HL-60/S4 treated with retinoic acid at 250 ng/mL for 4 days and 3 days (cell line): ENCODE measurements around the gene ZNF185.

Experiments used
- in situ Hi-C: fragments of 300-500 bp; cut with MboI; formaldehyde crosslinking; loops from 2 replicates; pipeline ENCODE4 v1.7.0; 2022; ENCODE audit warnings: low sequenced_read_pairs

The ZNF185 gene

DNA sequence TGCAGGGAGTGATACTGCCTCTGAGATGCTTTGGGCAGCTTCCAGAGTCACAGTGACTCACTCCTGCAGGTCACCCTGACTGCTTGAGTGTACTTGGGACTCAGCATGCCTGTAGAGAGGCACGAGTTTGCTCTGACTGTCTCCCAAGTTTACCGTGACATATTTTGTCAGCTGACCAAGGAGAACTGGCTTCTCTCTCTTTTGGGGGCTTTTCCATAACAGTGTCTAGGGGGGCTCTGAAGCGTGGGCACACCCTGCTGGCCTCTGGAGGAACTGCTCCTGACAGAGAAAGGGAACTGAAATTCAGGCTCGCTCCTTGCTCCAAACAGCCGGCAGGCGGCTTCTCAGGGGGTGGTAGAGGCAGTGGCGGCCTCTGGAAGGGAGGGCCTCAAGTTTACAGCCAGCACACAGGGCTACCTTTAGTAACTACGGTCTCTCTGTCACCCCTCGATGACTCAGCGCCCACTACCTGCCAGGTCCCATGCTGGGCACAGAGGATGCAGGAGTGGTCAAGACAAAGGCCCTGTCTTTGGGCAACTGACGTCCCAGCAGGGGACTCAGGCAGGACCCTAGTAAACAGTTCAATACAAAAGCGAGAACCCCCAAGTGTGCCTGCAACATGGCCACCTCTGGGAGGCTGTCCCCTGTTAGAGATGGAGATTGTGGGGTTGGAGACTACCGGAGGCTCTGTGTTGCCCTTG, 17.8 kb downstream of the ZNF185 start:
- in situ Hi-C loops: no loop called here

DNA sequence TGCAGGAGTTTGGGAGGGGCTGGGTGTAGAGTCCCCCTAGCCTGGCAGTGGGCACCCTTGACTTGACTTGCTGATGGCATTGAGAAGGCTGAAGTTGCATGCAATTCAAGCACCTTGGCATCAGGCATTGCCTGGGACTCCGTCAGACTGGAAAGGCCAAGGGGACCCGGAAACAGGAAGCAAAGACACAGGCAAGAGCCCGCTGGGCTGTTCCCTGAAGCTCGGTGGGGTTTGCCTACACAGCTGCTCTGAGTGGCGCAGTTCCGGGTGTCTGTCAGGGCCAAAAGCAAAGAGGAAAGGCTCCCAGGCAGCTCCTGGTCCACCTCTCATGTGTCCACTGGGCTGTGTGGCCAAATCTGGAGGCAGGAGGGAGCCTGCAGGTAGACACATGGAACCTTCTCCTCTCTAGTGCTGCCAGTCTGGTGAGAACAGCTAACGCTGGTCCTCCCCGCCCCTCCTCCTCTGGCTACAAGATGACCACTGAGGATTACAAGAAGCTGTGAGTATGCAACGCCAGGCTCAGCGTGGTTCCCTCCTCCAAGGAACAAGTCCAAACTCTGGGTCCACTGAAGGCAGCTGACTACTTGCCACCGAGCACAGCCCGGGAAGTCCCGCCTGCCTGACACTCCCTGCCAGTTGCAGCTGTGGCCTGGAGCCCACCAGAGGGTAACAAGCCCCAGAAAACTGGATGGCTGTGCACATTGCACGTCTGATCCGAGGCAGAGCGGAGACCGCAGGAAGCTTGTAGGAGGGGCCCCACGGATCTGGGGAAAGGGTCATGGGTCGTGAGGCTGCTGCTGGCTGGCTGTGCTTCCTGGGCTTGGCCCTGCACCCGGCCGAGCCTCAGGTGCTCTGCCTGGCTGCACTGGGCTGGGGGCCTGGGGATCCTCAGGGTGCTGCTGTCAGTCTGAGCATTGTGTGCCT, 20.1 kb downstream of the ZNF185 start:
- in situ Hi-C loops: no loop called here

DNA sequence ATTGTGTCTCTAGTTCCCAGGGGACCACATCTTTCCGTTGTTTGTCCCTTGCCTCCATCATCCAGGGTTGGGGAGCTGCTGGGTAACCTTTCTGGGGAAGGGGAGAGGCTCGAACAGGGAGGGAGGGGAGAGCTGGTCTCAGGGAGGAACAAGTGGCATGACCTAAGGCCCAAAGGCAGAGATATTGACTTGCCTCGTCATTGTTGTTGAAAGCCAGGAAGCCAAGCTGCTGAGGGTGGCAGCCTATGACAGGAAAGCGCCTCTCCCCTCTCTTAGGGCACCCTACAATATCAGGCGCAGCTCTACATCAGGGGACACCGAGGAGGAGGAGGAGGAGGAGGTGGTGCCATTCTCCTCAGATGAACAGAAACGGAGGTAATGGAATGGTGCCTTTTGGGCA, 20.8 kb downstream of the ZNF185 start:
- in situ Hi-C loops: no loop called here

DNA sequence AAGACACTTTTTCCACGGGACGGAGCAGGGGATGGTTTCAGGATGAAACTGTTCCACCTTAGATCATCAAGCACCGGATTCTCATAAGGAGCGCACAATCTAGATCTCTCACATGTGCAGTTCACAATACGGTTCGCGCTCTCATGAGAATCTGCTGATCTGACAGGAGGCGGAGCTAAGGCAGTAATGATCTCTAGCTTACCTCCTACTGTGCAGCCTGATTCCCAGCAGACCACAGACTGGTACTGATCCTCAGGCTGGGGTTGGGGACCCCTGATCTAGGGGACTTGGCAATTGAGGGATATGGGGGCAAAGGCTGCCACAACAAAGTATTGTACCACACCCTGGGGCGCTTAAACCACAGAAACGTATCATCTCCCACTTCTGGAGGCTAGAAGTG, 25.7 kb downstream of the ZNF185 start:
- in situ Hi-C loops: no loop called here

DNA sequence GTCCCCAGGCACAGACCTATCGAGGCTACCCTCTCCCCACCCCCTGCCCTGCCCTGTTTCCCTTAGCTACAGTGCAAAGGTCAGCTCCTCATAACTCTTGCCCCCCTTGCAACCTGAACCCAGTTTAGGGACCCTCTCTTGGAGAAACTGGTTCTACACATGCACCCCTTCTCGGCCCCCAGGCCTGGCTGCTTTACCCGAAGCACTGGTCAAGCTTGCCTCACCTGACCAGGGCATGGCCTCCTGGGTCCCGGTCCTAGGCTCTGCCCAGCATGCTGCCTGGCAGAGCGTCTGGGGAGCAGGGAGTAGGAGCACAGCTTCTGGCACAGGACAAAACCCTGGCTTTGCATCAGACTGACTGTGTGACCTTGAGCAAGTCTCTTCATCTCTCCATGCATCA, 28.0 kb downstream of the ZNF185 start:
- in situ Hi-C loops: no loop called here

DNA sequence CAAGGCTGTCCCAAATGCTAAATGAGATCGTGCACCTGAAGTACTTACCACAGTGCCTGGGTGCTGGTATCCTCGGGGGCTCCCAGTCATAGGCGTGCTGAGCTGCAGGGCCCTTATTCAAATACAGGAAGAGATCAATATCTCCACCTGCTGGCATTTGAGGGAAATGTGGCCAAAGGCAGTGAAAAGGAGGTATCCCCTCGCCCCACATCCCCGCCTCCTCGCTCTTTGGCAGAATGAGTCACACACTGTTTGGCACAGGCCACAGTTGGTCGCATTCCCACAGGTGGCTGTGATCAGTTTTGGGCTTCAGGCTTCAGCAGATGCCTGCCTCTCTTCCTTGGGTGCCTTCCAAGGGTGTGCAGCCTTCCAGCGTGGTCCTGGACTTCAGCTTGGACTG, 28.4 kb downstream of the ZNF185 start:
- in situ Hi-C loops: no loop called here

DNA sequence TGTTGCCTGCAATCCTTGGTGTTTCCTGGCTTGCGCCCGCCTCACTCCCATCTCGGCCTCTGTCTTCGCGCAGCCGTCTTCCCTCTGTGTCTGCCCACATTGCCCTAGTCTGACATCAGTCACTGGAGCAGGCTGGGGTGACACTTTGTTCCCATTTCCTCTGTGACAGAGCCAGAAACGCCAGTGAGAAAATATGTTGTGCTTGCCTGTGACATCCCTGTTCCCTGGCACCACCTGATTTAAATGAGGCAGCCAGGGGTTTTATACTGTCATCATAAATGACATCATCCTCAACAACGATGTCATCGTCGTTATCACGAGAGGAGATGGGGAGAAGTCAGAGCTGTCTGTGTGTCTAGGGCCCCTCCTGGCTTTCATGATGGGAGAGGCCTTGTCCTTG, 29.1 kb downstream of the ZNF185 start:
- in situ Hi-C loops: no loop called here

DNA sequence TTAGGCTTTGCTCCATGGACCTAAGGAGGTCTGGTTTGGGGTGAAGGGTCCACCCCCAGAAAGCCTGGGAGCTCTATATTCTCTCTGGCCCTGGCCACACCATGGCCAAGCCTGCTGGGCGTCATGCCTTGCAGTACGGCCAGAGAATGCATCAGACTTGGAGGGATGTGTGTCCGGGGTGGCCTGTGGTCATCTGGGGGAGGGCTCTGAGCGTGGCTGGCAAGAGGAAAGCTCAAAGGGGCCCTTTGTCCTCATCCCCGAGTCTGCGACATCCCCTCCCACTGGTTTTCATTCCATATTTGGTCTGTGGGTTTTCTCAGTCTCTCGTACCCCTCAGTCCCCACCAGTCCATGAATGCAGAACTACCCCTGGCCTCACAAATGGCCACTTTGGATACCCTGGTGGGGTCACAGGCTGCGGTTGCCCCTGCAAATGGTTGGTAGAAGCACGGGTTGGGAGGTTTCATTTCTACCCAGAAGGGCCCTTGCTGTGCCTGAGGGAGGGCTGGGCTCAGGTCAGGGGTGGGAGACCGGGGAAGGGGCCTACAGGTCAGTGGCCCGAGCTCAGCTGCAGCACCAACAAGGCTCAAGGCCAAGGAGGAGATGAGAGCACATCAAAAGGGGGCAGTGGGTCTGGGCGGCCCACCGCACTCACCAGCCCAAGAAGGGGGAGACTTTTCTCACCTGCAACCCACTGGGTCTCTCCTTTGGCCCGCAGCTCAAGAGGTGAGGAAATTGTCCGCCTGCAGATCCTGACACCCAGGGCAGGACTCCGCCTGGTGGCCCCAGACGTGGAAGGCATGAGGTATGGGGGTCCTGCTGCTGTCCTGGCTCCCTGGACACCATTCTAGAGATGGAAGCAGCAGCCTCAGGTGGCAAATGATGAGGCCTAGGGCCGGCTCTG, 30.2 kb downstream of the ZNF185 start:
- in situ Hi-C loops: no loop called here

DNA sequence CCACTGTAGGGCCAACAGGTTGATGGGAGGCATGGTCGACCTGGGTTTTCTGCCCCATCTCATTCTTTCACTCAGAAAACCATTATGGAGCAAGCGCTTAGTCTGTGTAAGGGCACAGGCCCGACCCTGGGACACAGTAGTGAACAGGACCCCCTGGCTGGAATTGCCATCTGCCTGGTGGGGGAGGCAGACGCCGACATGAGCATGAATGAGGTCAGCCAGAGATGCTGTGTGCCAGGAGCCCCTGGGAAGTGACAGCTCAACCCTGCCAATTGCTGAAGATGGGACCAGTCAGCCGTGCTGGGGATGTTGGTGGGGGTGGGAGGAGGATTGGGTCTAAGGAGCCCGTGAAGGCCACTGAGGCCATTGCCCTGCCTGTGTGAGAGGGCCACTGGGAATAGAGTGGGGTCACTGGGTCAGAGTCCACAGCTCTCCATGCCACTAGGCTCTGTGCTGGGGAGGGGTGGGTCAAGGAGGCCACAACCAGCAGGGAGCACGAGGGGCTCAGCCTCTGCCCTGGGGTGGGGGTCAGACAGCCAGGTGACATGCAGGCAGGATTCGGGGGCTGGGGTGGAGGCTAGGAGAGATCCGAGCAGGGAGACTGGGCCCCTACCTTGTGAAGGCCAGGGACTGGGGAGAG, 31.0 kb downstream of the ZNF185 start:
- in situ Hi-C loops: no loop called here

DNA sequence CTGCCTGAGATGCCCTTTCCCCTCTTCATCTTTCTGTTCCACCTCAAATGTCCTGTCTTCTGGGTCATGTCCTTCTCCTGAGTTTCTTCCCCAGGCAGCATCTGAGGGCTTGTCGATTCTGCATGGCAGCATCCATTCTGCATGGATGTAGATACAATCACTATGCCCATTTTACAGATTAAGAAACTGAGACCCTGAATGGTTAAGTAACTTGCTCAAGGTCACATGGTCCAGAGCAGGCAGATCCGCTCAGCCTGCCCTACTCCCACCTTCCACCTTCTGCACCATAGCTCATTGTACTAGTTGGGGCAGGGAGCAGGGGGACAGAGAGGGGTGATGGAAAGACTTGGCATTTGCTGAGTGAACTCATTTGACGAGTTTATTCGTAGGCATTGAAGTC, 32.0 kb downstream of the ZNF185 start:
- in situ Hi-C loops: no loop called here

DNA sequence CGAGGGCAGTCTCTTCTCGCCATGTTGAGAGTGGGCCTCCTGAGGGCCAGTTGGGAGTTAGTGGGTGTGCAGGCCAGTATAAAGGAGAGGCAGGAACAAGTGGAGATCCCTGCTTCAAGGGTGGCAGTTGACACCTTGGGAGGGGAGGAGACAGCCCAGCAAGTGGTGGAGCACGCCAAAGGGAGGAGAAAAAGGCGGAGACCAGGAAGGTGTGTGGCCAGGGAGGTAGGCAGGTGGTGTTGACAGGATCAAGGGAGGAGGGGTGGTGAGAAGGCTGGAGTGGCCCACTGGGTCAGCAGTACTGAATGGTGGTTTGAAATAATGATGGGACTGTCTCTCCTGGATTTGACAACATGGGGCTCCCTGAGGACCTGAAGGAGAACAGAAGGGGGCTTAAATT, 32.6 kb downstream of the ZNF185 start:
- in situ Hi-C loops: no loop called here

DNA sequence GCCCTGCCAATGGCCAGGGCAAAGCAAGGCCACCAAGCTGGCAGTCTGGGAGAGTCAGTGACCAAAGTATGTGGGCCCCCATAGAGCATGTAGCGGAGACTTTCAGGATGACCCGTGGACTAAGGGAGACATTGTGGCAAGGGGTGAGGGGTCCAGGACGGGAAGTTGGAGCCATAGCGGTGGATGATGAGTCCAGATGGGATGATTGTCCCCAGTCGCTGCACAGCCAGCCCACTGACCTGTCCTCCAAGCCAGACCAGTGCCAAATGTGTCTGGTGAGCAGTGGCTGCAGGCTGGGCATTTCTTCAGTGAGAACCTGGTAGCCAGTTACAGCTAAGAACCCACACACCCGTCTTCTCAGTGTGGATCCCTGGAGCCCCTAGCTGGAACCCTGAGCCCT, 34.3 kb downstream of the ZNF185 start:
- in situ Hi-C loops: no loop called here

DNA sequence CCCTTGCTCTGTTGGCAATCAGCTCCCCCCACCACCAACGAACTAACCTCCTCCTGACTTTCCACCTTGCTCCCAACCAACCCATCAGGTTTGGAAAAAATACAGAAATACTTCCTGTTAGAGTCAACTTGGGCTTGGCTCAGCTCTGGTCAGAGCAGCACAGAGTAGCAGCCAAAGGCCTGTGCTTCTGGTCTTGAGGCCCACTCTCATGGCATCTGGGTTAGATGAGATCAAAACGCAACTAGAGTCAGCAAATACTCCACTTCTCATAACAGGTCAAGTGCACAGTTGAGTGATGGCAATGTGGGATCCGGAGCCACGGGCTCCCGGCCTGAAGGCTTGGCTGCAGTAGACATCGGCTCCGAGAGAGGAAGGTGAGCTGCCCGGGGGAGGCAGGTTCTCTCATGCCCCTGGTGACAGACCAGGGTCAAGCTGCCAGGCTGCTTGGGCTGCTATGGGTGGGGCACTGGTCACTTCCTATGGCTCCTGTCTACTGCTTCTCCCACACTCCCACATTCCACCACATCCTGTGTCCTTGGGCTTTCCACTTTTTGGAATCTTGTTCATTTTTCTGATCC, 34.8 kb downstream of the ZNF185 start:
- in situ Hi-C loops: no loop called here

DNA sequence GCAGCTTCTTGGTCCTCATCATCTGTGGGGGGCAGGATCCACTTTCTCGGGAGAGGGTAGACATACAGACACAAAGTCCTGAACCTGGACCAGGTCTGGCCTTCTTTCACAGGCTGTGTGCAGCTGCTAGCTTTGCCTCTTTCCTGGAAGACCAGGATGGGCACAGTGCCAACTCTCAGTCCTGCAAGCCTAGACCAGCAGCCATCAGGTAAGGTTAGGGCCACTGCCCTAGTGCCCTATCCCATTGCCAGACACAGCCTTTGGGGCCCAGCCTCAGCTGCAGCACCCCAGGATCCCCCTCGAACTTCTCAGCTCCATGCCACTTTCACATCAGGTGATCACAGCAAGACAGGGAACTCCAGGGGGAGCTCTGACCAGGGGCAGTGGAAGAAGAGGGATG, 38.4 kb downstream of the ZNF185 start:
- in situ Hi-C loops: no loop called here

DNA sequence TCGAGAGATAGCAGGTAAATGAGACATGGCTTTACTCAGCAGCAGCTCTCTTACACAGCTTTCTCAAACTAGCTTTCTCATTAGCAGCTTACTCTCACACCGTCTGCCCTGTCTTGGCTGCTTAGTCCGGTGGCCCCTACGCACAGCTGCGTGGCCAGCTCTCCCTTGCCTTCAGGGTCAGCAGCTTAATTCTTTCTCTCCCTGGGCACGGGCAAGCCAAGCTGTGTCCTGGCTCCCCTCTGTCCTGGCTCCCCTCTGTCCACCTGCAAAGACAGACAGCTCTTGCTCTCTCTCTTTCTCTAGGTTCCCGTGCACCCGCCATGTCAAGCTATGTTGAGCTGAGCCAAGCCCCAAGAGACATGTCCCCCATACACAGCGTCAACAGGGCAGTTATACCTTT, 39.4 kb downstream of the ZNF185 start:
- in situ Hi-C loops: no loop called here

DNA sequence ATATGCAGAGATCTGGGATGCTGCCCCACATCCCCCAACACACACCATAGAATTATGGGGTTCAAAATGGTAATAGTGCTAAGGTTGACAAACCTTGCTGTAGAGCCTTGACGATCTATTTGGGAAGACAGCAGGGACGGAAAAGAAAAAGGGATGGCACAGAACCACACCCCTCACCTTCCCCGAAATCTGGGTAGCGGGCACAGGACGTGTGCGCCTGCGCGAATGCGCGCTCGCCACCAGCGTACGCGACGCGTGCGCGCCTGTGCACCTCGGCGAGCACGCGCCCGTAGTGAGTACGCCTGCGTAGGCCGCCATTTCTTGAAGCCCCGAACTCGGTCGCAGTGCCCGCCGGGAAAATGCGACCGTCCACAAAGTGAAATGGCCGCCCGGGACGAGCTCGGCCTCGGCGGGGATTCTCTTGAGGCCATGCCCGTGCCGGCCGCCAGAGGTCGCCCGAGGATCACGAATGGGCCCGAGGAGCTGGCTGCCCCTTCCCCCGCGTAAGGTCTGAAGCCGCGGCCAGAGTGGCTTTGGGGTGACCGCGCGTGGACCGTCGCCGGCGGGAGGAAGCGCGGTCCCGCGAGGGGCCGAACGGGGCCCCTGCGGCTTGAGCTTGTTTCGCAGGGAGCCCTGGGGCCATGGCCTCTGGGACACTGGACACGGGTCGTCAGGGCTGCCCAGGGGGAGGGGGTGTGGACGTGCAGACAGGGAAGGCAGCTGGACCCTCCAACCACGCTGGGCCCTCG, 43.6 kb downstream of the ZNF185 start:
- in situ Hi-C loops: no loop called here

DNA sequence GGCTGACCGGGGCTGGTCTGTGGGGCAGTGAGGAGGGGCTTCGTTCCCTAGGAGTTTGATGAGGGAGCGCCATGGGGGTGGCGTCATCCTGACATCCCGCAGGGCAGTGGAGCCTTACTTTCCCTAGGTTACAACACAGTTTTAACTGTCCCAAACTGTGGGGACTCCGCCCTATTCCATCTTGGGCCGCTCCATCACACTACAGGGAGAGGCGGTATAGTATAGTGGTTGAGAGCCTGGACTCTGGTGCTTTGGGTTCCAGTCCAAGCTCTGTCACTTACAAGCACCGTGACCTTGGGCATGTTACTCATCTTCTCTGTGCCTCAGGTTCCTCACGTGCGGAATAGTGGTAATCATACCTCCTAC, 44.2 kb downstream of the ZNF185 start:
- in situ Hi-C loops: no loop called here

DNA sequence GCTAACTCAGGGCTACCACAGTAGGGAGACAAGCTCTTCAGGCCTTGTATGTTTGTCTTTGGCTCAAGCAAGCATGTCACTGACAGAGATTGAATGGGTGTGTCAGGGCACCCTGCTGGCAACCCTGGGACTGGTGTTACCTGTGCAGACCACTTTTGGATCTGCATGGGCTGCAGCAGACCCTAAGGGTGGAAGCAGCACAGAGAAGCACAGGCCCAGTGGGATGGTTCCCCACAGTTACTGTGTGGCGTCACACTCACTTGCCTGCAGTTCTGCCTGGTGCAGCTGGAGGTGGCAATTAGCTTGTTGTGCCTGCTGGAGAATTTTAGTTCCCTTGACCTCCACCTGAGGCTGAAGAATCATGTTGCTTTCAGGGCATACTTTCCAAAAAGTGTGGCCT, 46.0 kb downstream of the ZNF185 start:
- in situ Hi-C loops: no loop called here

DNA sequence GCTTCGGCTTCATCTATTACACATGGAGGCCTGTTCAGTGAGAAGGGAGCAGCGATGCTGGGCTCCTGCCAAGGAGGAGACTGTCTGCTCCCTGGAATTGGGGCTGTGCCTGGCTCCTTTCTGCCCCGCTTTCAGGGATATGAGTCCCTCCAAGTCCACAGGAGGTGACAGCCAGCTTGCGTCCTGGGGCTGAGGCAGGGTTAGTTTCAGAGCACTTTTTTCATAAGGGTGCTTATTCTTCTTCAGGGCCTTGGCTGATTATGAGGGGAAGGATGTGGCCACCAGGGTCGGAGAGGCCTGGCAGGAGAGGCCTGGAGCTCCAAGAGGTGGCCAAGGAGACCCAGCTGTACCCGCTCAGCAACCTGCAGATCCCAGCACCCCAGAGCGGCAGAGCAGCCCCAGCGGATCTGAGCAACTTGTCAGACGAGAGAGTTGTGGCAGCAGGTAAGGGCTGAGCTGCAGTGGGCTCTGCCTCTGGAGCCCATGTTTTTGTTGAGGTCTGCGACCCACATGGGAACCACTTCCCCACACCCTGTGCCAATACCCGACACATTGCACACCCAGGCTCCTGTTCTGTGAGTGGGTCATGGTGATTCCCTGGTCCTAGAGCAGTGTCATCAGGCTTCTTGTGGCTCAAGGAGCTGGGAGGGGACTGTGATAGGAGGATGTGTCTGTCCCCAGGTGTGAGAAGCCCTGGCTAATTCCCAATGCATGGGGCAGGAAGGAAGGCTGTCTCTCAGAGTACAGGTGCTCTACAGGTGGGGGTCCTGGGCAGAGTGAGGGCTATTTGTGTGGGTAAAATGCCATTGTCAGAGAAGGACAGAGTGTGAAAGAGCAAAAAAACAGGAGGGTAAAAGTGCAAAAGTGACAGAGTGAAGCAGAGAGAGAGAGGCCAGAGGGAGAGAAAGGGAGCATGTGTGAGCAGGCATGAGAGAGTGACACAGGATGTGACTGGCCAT, 47.4 kb downstream of the ZNF185 start:
- in situ Hi-C loops: no loop called here
